Esophagus muscularis mucosa (tissue), 4 donors: ENCODE results near the gene GP1BB. TPM values are rescaled to one million over a fixed set of nuclear protein-coding genes. Genes with fewer than 3 reads are reported as not detected.

ENCODE experiments used
- DNase-seq: peaks from one replicate; pipeline ENCODE4 v3.0.0-alpha.2; 2017; ENCODE audit errors: extremely low spot score
- H3K27ac ChIP-seq, 4 donors: fragments of 200-600 bp; sonication (generic); replicated peaks in 1 of 4; 1 replicate in 3 of 4; 2 replicates in 1 of 4; pipeline ENCODE4 v1.5.1; 2016 to 2019; ENCODE audit warnings: mild to moderate bottlenecking in 1 of 4
- H3K27me3 ChIP-seq, 4 donors: fragments of 200-600 bp; sonication (generic); one replicate each; pipeline versions ENCODE4 v1.5.1 to v1.6.0; 2016 to 2019
- H3K36me3 ChIP-seq, 4 donors: fragments of 200-600 bp; sonication (generic); one replicate each; pipeline ENCODE4 v1.5.1; 2016 to 2019
- H3K4me1 ChIP-seq, 4 donors: fragments of 200-600 bp; sonication (generic); one replicate each; pipeline ENCODE4 v1.5.1; 2016 to 2019
- H3K4me3 ChIP-seq, 4 donors: fragments of 200-600 bp; sonication (generic); 1 replicate in 2 of 4; 2 replicates in 2 of 4; pipeline ENCODE4 v1.5.1; 2016 to 2019; ENCODE audit warnings: mild to moderate bottlenecking in 4 of 4, moderate library complexity in 1 of 4
- H3K9me3 ChIP-seq, 4 donors: fragments of 200-600 bp; sonication (generic); 1 replicate in 3 of 4; 2 replicates in 1 of 4; pipeline ENCODE4 v1.5.1; 2016 to 2019
- CTCF ChIP-seq, 3 experiments: fragments of 200-600 bp in 2 of 3; fragments of 450-650 bp in 1 of 3; sonication (generic) in 2 of 3; IDR thresholded peaks; one replicate each; pipeline ENCODE4 v1.5.1; 2017 to 2019; ENCODE audit warnings: antibody characterized with exemption in 3 of 3, mild to moderate bottlenecking in 2 of 3, moderate library complexity in 1 of 3
- EP300 ChIP-seq: sonication (generic); formaldehyde crosslinking; IDR thresholded peaks from one replicate; pipeline ENCODE4 v1.6.1; 2017; ENCODE audit warnings: antibody characterized with exemption
- POLR2A ChIP-seq: fragments of 450-650 bp; IDR thresholded peaks from one replicate; pipeline ENCODE4 v1.6.1; 2017; ENCODE audit warnings: antibody characterized with exemption, moderate library complexity, mild to moderate bottlenecking, low read depth
- POLR2AphosphoS5 ChIP-seq, 2 donors: sonication (generic); formaldehyde crosslinking; IDR thresholded peaks; one replicate each; pipeline ENCODE4 v1.6.1; 2017; ENCODE audit warnings: antibody characterized with exemption in 2 of 2
- WGBS: methylation state at CpG from one replicate; pipeline ENCODE4 v1.1.5; 2018; 5-methylcytosine and 5-hydroxymethylcytosine counted together
- intact Hi-C: fragments of 100-400 bp; cut with DNase I; formaldehyde crosslinking; loops from one replicate; pipeline ENCODE4 v1.15.1; 2023
- total RNA-seq, 4 donors: library from RNA; depleted of rRNA; stranded (reverse); fragments of >200 nt; gene quantifications; one replicate each; pipeline versions ENCODE4 v1.1.0 to v1.2.1, GENCODE V29; 2016

Gene GP1BB
- total RNA-seq, 4 donors from 2014 or later, result 1.7 to 16.7 (median 5.7) TPM

DNA sequence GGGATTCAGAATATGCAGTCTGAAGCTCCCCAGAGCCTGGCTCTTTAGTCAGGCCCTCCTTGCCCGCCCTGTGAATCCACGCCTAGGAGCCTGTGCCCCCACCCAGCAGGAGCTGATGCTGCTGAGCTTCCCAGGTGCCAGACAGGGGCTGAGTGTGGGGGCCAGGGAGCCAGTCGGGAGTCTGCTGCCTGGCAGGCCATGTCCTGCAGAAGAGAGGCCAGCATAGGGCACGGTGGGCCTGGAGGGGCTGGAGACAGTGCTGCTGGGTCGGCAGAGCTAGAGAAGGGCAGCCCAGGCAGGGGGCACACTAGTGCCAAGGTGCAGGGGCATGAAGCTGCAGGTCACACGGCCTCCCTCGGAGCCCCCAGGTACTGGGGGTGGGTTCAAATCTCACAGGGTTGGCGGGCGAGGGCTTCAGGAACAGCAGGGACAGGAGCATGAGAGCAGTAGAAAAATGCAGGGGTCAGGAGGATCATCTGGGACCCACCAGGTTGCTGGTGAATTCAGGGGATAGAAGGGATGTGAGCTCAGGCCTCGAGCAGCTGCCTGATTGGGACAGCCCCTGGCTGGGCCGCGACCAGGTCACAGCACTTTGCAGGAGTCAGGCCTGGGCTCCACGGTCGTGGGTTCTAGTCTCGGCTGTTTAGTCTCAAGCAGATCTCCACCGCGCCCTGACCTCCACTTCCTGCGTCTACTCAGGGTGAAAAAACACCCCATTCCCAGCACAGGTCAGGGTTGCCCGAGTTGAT lies 13.1 kb upstream of the GP1BB start:
- Histone ChIP-seq H3K9me3 (no peaks in the 10 kb centered on the region), H3K4me3 (no peak overlapping the region), H3K27me3 (peaks cover 0 to 52% (median 2%) of the 10 kb centered on the region in 4 donors), H3K4me1 (peaks cover 11 to 28% (median 15%) of the 10 kb centered on the region in 4 donors), H3K27ac (no peak overlapping the region), H3K36me3 (no peaks in the 10 kb centered on the region)
- WGBS, result 82% methylated on average over 15 of the region's 19 CpGs
- no peak for DNase-seq
- intact Hi-C loops, result no loop called here
- TF ChIP-seq EP300, result no peak
- no peak for TF ChIP-seq POLR2AphosphoS5 (IDR thresholded peaks at IDR 0.05)
- TF ChIP-seq POLR2A, result no peak
- no peak for TF ChIP-seq CTCF (IDR thresholded peaks at IDR 0.05)

DNA sequence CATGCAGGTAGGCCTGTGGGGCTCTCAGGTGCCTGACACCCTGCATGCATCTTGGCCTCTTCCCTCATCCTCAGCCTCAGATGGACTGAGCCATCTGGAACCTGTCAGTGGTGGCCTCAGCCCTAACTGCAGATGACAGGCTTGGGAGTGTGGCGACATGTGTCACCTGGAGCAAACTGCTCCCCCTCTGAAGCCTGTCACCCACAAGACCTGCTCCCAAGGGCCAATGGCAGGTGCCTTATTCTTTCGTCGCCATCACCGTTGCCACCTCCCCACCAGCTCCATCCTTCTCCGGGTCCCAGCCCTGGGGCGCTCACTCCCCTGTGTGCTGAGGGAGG lies 12.6 kb upstream of the GP1BB start:
- Histone ChIP-seq H3K4me3 (no peak overlapping the region), H3K4me1 (peaks cover 16 to 34% (median 21%) of the 10 kb centered on the region in 4 donors), H3K27me3 (peaks cover 0 to 52% (median 2%) of the 10 kb centered on the region in 4 donors), H3K27ac (no peak overlapping the region), H3K9me3 (no peaks in the 10 kb centered on the region), H3K36me3 (no peaks in the 10 kb centered on the region)
- intact Hi-C loops, result no loop called here
- WGBS, result 81% methylated on average over 6 of the region's 6 CpGs
- no peak for DNase-seq
- TF ChIP-seq CTCF (IDR thresholded peaks at IDR 0.05) (no peak), POLR2A (no peak), EP300 (no peak), POLR2AphosphoS5 (IDR thresholded peaks at IDR 0.05) (no peak)

DNA sequence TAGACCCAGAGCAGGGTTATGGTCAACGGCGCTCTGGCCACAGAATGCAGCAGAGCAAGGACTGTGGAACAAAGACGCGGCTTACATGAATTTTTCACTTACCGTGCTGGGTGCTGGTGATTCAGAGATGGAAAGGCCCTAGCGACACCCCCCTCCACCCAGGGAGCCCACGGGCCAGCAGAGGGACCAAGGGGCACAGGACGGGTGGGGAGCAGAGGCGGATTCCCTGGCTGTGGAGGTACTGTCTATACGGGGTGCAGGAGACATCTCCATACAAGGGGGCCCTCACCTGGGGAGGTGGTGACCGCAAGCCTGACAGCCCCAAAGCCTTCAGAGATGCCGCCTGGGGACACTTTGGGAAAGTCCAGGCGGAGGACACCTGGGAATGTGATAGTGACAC lies 10.1 kb upstream of the GP1BB start:
- no peaks in the 10 kb centered on the region for H3K36me3 ChIP-seq
- 95% methylated on average over 11 of the region's 13 CpGs for WGBS
- H3K27ac ChIP-seq, result no peak overlapping the region
- H3K4me3 ChIP-seq, result peak overlapping the region in 1 of 4 donors; percentile 72
- H3K9me3 ChIP-seq, result no peaks in the 10 kb centered on the region
- intact Hi-C loops, result no loop called here
- no peak for DNase-seq
- TF ChIP-seq CTCF (IDR thresholded peaks at IDR 0.05) (no peak), POLR2AphosphoS5 (IDR thresholded peaks at IDR 0.05) (no peak), EP300 (no peak), POLR2A (no peak)
- peaks cover 0 to 55% (median 2%) of the 10 kb centered on the region in 4 donors for H3K27me3 ChIP-seq
- peaks cover 16 to 50% (median 40%) of the 10 kb centered on the region in 4 donors for H3K4me1 ChIP-seq

DNA sequence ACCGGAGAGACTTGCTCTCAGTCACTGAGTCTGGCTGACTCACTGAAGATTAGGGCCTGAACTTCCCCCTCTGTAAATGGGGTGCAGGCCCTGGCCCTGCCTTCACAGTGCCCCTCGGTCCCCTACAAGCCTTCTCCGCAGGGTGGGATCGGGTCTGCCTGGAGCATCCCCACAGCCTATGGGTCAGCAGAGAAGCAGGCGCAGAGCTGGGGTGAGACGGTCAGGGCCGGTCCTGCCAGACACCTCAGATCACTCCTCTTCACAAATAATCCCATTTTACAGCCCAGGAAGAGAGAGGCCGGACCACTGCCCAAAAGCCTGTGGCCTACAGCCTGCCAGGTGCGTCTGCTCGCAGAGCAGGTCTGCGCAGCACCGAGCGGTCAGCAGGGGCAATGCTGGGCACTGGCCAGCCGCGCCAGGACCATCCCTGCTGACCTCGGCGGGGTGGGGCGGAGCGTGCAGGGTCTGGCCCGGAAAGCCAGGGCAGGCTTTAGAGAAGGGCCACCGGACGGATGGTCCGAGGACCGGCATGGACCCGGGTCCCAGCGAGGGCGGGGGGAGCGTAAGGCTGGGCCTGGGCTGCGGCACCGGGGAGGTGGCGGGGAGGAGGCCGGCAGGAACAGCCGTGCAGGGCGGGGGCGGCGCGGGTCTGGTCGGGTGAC lies 9.6 kb upstream of the GP1BB start:
- H3K4me3 ChIP-seq, result peak overlapping the region; percentile 64 to 83 (median 70)
- no peaks in the 10 kb centered on the region for H3K9me3 ChIP-seq
- no peaks in the 10 kb centered on the region for H3K36me3 ChIP-seq
- TF ChIP-seq CTCF (IDR thresholded peaks at IDR 0.05) (no peak), POLR2A (no peak), EP300 (no peak), POLR2AphosphoS5 (IDR thresholded peaks at IDR 0.05) (no peak)
- 28% methylated on average over 29 of the region's 38 CpGs for WGBS
- peaks cover 0 to 55% (median 2%) of the 10 kb centered on the region in 4 donors for H3K27me3 ChIP-seq
- no peak overlapping the region for H3K27ac ChIP-seq
- DNase-seq, result no peak
- peaks cover 21 to 51% (median 45%) of the 10 kb centered on the region in 4 donors for H3K4me1 ChIP-seq
- intact Hi-C loops, result no loop called here
